Measurements from ENCODE around the gene SELENON.
A peak's percentile ranks its signal among the peaks of the same experiment; 100 is the strongest.

The SELENON gene

DNA sequence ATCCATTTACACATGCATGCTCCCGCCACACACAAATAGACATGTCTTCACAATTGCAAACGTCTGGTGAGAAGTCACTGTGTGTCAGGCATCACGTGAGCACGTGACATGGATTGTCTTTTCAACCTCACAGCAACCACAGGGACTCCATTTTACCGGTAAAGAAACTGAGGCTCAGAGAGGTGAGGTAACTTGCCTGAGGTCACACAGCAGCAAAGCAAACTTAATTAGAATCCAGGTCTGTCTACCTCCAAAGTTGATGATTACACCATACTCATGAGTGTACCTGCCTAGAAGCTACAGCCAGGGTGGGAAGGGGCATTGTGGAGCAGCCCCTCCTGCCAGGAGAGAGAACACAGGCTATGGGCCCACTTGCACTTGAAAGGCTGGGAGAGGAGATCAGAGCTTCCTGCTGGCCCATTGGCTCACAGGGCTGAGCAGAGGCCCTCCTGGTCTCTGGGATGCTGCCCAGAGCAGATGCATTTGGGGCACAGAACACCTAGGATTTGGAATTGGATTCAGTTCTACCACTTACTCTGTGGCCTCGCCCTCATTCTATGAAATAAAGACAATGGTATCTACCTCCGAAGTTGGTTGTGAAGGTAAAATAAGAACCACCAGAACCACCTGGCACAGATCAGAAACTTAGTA is 44.4 kb upstream of the SELENON start:
- H3K27me3 ChIP-seq (ENCODE audit: insufficient read depth, poor library complexity, severe bottlenecking): no peaks in the 10 kb centered on the region
- H3K27ac ChIP-seq (replicated peaks): no peak overlapping the region
- DNase-seq (ENCODE audit: low read depth in 1 of 2, low spot score in 1 of 2): no peak
- TF ChIP-seq POLR2AphosphoS5 (IDR thresholded peaks at IDR 0.05; ENCODE audit: low read depth): no peak
- no peak for TF ChIP-seq CTCF (IDR thresholded peaks at IDR 0.05; ENCODE audit: insufficient read depth, low read length)
- TF ChIP-seq SPI1 (IDR thresholded peaks at IDR 0.05; ENCODE audit: borderline replicate concordance, low read depth): no peak
- no peak for TF ChIP-seq REST (IDR thresholded peaks at IDR 0.05; ENCODE audit: insufficient replicate concordance, low read depth)
- TF ChIP-seq GABPA (IDR thresholded peaks at IDR 0.05; ENCODE audit: low read depth): no peak
- no peak overlapping the region for H3K4me3 ChIP-seq (replicated peaks; ENCODE audit: insufficient read depth, low read length)

GRCh38 chr1:25756215-25756614 is 43.8 kb upstream of the SELENON start:
- no peak overlapping the region for H3K27ac ChIP-seq (replicated peaks)
- DNase-seq (ENCODE audit: low read depth in 1 of 2, low spot score in 1 of 2): peak in 1 of 2 experiments; percentile 15
- no peak overlapping the region for H3K4me3 ChIP-seq (replicated peaks; ENCODE audit: insufficient read depth, low read length)
- H3K27me3 ChIP-seq (ENCODE audit: insufficient read depth, poor library complexity, severe bottlenecking): no peaks in the 10 kb centered on the region
- TF ChIP-seq CTCF (IDR thresholded peaks at IDR 0.05; ENCODE audit: insufficient read depth, low read length): no peak

DNA sequence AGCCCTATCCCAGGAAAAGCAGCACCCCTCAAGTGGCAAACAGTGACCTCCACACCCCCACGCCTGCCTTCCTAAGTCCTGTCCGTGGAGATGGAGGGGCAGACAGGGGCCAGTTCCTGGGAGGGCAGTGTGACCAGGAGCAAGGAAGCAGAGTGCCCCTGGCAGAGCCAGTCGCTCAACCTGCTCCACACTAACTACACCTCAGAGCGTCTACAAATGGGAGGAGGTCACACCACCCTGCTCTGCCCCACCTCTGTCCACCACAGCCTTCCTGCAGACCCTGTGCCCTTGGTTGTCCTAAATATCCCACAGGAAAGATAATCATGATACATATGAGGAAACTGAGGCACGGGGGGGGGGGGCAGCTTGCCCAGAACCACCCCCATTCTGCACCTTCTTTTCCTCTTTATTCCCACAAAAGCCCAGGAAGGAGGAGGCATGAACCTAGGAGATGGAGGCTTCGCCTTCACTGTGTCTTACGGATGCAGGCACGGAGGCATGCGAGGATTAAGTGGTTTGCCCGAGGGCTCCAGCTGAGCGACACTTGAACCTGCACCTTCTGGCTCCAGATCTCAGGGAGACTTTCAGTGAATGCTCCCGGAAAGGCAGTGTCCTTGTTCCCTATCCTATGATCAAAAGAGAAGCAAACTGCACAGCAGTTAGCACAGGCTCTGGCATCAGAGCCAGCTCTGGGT is 42.7 kb upstream of the SELENON start:
- Histone ChIP-seq H3K27ac (replicated peaks) (no peak overlapping the region), H3K4me3 (replicated peaks; ENCODE audit: insufficient read depth, low read length) (no peak overlapping the region), H3K27me3 (ENCODE audit: insufficient read depth, poor library complexity, severe bottlenecking) (no peaks in the 10 kb centered on the region)
- TF ChIP-seq GABPA (IDR thresholded peaks at IDR 0.05; ENCODE audit: low read depth) (no peak), SPI1 (IDR thresholded peaks at IDR 0.05; ENCODE audit: borderline replicate concordance, low read depth) (no peak), CTCF (IDR thresholded peaks at IDR 0.05; ENCODE audit: insufficient read depth, low read length) (no peak), REST (IDR thresholded peaks at IDR 0.05; ENCODE audit: insufficient replicate concordance, low read depth) (no peak), POLR2AphosphoS5 (IDR thresholded peaks at IDR 0.05; ENCODE audit: low read depth) (no peak)
- DNase-seq (ENCODE audit: low read depth in 1 of 2, low spot score in 1 of 2): no peak

- TF ChIP-seq GABPA (IDR thresholded peaks at IDR 0.05; ENCODE audit: low read depth): no peak
- no peak for TF ChIP-seq CTCF (IDR thresholded peaks at IDR 0.05; ENCODE audit: insufficient read depth, low read length)
- no peak for TF ChIP-seq SPI1 (IDR thresholded peaks at IDR 0.05; ENCODE audit: borderline replicate concordance, low read depth)
- no peak for TF ChIP-seq REST (IDR thresholded peaks at IDR 0.05; ENCODE audit: insufficient replicate concordance, low read depth)
- Histone ChIP-seq H3K27ac (replicated peaks) (no peak overlapping the region), H3K4me3 (replicated peaks; ENCODE audit: insufficient read depth, low read length) (no peak overlapping the region), H3K27me3 (ENCODE audit: insufficient read depth, poor library complexity, severe bottlenecking) (no peaks in the 10 kb centered on the region)
- no peak for DNase-seq (ENCODE audit: low read depth in 1 of 2, low spot score in 1 of 2)
Measured at GRCh38 chr1:25757846-25758185, 42.2 kb upstream of the SELENON start.
